Neuronal stem cell (in vitro differentiated cells): ENCODE results near the gene PDE8A.
A peak's percentile ranks its signal among the peaks of the same experiment; 100 is the strongest.

Source experiments
- DNase-seq: peaks from one replicate; pipeline ENCODE4 v3.0.0-alpha.2; 2013; ENCODE audit warnings: low spot score
- H2AFZ ChIP-seq: one replicate; pipeline ENCODE4 v1.6.1; 2013; ENCODE audit warnings: mild to moderate bottlenecking, low read length, inconsistent platforms
- H2AK5ac ChIP-seq: 2 replicates; pipeline ENCODE4 v1.6.1; 2013; ENCODE audit warnings: low read depth, mild to moderate bottlenecking, inconsistent platforms, low read length, moderate library complexity, mixed read lengths
- H2BK120ac ChIP-seq: 2 replicates; pipeline ENCODE4 v1.6.1; 2013; ENCODE audit warnings: low read depth, mild to moderate bottlenecking, inconsistent platforms, low read length, moderate library complexity, mixed read lengths
- H2BK12ac ChIP-seq: one replicate; pipeline ENCODE4 v1.6.1; 2013; ENCODE audit warnings: low read length, inconsistent platforms
- H2BK15ac ChIP-seq: 2 replicates; pipeline ENCODE4 v1.6.1; 2013; ENCODE audit warnings: mild to moderate bottlenecking, low read length, inconsistent platforms, mixed read lengths
- H2BK5ac ChIP-seq: one replicate; pipeline ENCODE4 v1.6.1; 2013; ENCODE audit warnings: inconsistent platforms, mild to moderate bottlenecking, low read length, moderate library complexity
- H3K14ac ChIP-seq: one replicate; pipeline ENCODE4 v1.6.1; 2013; ENCODE audit warnings: low read length, inconsistent platforms
- H3K18ac ChIP-seq: 2 replicates; pipeline ENCODE4 v1.6.1; 2013; ENCODE audit warnings: low read length, inconsistent platforms
- H3K23ac ChIP-seq: 2 replicates; pipeline ENCODE4 v1.6.1; 2013; ENCODE audit warnings: low read depth, mild to moderate bottlenecking, mixed read lengths, low read length, inconsistent platforms; ENCODE audit not compliant: poor library complexity
- H3K27ac ChIP-seq: replicated peaks from 3 replicates; pipeline ENCODE4 v1.5.1; 2013; ENCODE audit warnings: low read length, inconsistent platforms
- H3K27me3 ChIP-seq, 3 experiments: 2 replicates each; pipeline ENCODE4 v1.6.1; 2013; ENCODE audit warnings: low read length in 3 of 3, mild to moderate bottlenecking in 2 of 3, inconsistent platforms in 1 of 3, low read depth in 1 of 3, mixed read lengths in 1 of 3, moderate library complexity in 1 of 3; ENCODE audit not compliant: control insufficient read depth in 3 of 3, insufficient read depth in 3 of 3
- H3K36me3 ChIP-seq, 2 donors: replicated peaks in 1 of 2; 2 replicates each; pipeline ENCODE4 v1.6.1; 2013; ENCODE audit warnings: low read length in 2 of 2; ENCODE audit not compliant: control insufficient read depth in 2 of 2, insufficient read depth in 2 of 2
- H3K4ac ChIP-seq: 2 replicates; pipeline ENCODE4 v1.6.1; 2013; ENCODE audit warnings: inconsistent platforms, mild to moderate bottlenecking, low read length, moderate library complexity
- H3K4me1 ChIP-seq, 2 donors: 1 replicate in 1 of 2; 2 replicates in 1 of 2; pipeline ENCODE4 v1.6.1; 2013; ENCODE audit warnings: low read length in 2 of 2, low read depth in 1 of 2; ENCODE audit not compliant: control insufficient read depth in 2 of 2, insufficient read depth in 1 of 2
- H3K4me2 ChIP-seq: one replicate; pipeline ENCODE4 v1.6.1; 2013; ENCODE audit warnings: mild to moderate bottlenecking, low read length, inconsistent platforms; ENCODE audit not compliant: insufficient read depth, poor library complexity, severe bottlenecking
- H3K4me3 ChIP-seq, 2 donors: 2 replicates each; pipeline ENCODE4 v1.5.1; 2013; ENCODE audit warnings: low read length in 2 of 2, mild to moderate bottlenecking in 2 of 2, inconsistent platforms in 1 of 2, moderate library complexity in 1 of 2
- H3K79me1 ChIP-seq: one replicate; pipeline ENCODE4 v1.6.1; 2013; ENCODE audit warnings: low read depth, mild to moderate bottlenecking, inconsistent platforms, low read length, moderate library complexity
- H3K9ac ChIP-seq: one replicate; pipeline ENCODE4 v1.6.1; 2013; ENCODE audit warnings: mild to moderate bottlenecking, low read depth, low read length, inconsistent platforms; ENCODE audit not compliant: poor library complexity
- H3K9me3 ChIP-seq, 2 donors: replicated peaks in 1 of 2; 2 replicates each; pipeline versions ENCODE3 to v1.6.1; 2013; ENCODE audit warnings: low read length in 2 of 2, mild to moderate bottlenecking in 2 of 2, inconsistent platforms in 1 of 2, low read depth in 1 of 2, mixed read lengths in 1 of 2, moderate library complexity in 1 of 2; ENCODE audit not compliant: control insufficient read depth in 2 of 2, insufficient read depth in 1 of 2
- H4K8ac ChIP-seq: one replicate; pipeline ENCODE4 v1.6.1; 2013; ENCODE audit warnings: low read depth, mild to moderate bottlenecking, inconsistent platforms, low read length, moderate library complexity
- H4K91ac ChIP-seq: one replicate; pipeline ENCODE4 v1.6.1; 2013; ENCODE audit warnings: low read length, low read depth, mild to moderate bottlenecking, inconsistent platforms; ENCODE audit not compliant: poor library complexity
- WGBS, 2 donors: extraction: QIAGEN DNeasy Blood & Tissue Kit; methylation state at CpG; one replicate each; pipeline ENCODE4 v1.1.7; 2013; ENCODE audit warnings: missing lambda C conversion rate in 2 of 2, mixed read lengths in 1 of 2; ENCODE audit not compliant: insufficient read length in 2 of 2, insufficient replicate concordance in 1 of 2; ENCODE audit errors: extremely low coverage in 2 of 2; 5-methylcytosine and 5-hydroxymethylcytosine counted together

Gene PDE8A

GRCh38 chr15:84975871-84976351 lies 5.7 kb upstream of the PDE8A start:
- no peak overlapping the region for H2BK12ac ChIP-seq
- H3K36me3 ChIP-seq: no peaks in the 10 kb centered on the region
- no CpG with 5 or more reads among the region's 5 CpGs for WGBS, 2 donors
- no peak overlapping the region for H3K4ac ChIP-seq
- H2AK5ac ChIP-seq: no peak overlapping the region
- H3K9ac ChIP-seq: no peak overlapping the region
- no peak overlapping the region for H4K91ac ChIP-seq
- H2BK5ac ChIP-seq: no peak overlapping the region
- no peak overlapping the region for H3K4me2 ChIP-seq
- no peak overlapping the region for H3K27ac ChIP-seq
- no peak overlapping the region for H3K4me3 ChIP-seq
- no peak overlapping the region for H2AFZ ChIP-seq
- peaks cover 2 to 8% of the 10 kb centered on the region in 2 donors for H3K4me1 ChIP-seq
- peaks cover 4 to 54% (median 19%) of the 10 kb centered on the region in 3 experiments for H3K27me3 ChIP-seq
- H4K8ac ChIP-seq: no peak overlapping the region
- H3K23ac ChIP-seq: no peak overlapping the region
- H3K9me3 ChIP-seq: no peaks in the 10 kb centered on the region
- no peak for DNase-seq
- no peaks in the 10 kb centered on the region for H3K79me1 ChIP-seq
- no peak overlapping the region for H2BK120ac ChIP-seq
- no peak overlapping the region for H2BK15ac ChIP-seq
- no peak overlapping the region for H3K14ac ChIP-seq
- no peak overlapping the region for H3K18ac ChIP-seq

- Histone ChIP-seq H3K27me3 (peaks cover 8 to 54% (median 25%) of the 10 kb centered on the region in 3 experiments), H3K4me3 (no peak overlapping the region), H3K9me3 (no peaks in the 10 kb centered on the region), H3K23ac (no peak overlapping the region), H3K18ac (no peak overlapping the region), H3K4me2 (no peak overlapping the region), H2BK5ac (no peak overlapping the region), H3K27ac (no peak overlapping the region), H3K14ac (no peak overlapping the region), H3K4ac (no peak overlapping the region), H3K9ac (no peak overlapping the region), H3K36me3 (no peaks in the 10 kb centered on the region), H2BK15ac (no peak overlapping the region), H3K79me1 (no peaks in the 10 kb centered on the region), H2AK5ac (no peak overlapping the region), H2AFZ (no peak overlapping the region), H4K8ac (no peak overlapping the region), H2BK12ac (no peak overlapping the region), H3K4me1 (peaks cover 2 to 8% of the 10 kb centered on the region in 2 donors), H2BK120ac (no peak overlapping the region), H4K91ac (no peak overlapping the region)
- DNase-seq: no peak
- no CpG with 5 or more reads among the region's 10 CpGs for WGBS, 2 donors
Measured at GRCh38 chr15:84976746-84977345, 4.8 kb upstream of the PDE8A start.

DNA sequence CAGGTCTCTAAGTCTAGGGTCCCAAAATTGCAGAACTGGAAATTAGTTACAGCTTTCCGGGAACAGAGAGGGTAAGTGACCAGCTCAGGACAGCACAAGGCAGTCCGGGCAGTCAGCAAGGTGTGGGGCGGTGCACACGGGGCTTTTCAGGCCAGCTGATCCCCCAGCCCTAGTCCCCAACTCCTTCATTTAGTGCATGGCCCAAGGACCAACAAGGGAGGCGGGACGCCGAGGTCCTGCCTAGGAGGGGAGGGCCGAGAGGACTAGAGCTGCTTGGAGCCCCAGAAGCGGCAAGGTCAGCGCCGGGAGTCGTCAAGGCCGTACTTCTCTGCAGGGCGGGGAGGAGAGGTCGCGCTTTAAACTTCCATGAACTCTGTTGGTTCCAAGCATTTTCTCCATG lies 2.0 kb upstream of the PDE8A start:
- Histone ChIP-seq H3K23ac (peak overlapping the region; percentile 10), H3K79me1 (no peaks in the 10 kb centered on the region), H3K4ac (no peak overlapping the region), H3K27me3 (peaks cover 14 to 45% (median 40%) of the 10 kb centered on the region in 3 experiments), H2AK5ac (no peak overlapping the region), H2BK12ac (no peak overlapping the region), H3K4me3 (peak overlapping the region in 1 of 2 donors; percentile 84), H3K4me1 (peaks cover 2 to 5% of the 10 kb centered on the region in 2 donors), H3K36me3 (no peaks in the 10 kb centered on the region), H2AFZ (peak overlapping the region; percentile 100), H3K9ac (no peak overlapping the region), H2BK120ac (no peak overlapping the region), H2BK15ac (no peak overlapping the region), H3K9me3 (no peaks in the 10 kb centered on the region), H3K18ac (no peak overlapping the region), H3K14ac (no peak overlapping the region), H4K91ac (no peak overlapping the region), H3K27ac (no peak overlapping the region), H2BK5ac (no peak overlapping the region), H3K4me2 (peak overlapping the region; percentile 37), H4K8ac (no peak overlapping the region)
- no CpG with 5 or more reads among the region's 16 CpGs for WGBS, 2 donors
- no peak for DNase-seq

- Histone ChIP-seq H3K14ac (peak overlapping the region; percentile 86), H3K36me3 (no peaks in the 10 kb centered on the region), H3K9ac (peak overlapping the region; percentile 78), H2BK15ac (peak overlapping the region; percentile 21), H3K4me3 (peak overlapping the region; percentile 84 to 90), H3K18ac (peak overlapping the region; percentile 91), H2AK5ac (peak overlapping the region; percentile 32), H3K23ac (peak overlapping the region; percentile 71), H3K4me1 (peaks cover 2 to 5% of the 10 kb centered on the region in 2 donors), H3K4ac (no peak overlapping the region), H2BK12ac (peak overlapping the region; percentile 41), H2BK5ac (peak overlapping the region; percentile 83), H3K9me3 (no peaks in the 10 kb centered on the region), H4K91ac (no peak overlapping the region), H3K27ac (peak overlapping the region; percentile 27), H3K27me3 (peaks cover 14 to 45% (median 36%) of the 10 kb centered on the region in 3 experiments), H3K4me2 (peak overlapping the region; percentile 99), H4K8ac (no peak overlapping the region), H2AFZ (peak overlapping the region; percentile 100), H2BK120ac (no peak overlapping the region), H3K79me1 (no peaks in the 10 kb centered on the region)
- no CpG with 5 or more reads among the region's 66 CpGs for WGBS, 2 donors
- DNase-seq: peak; percentile 77
Measured at GRCh38 chr15:84980196-84981053, 1.2 kb upstream of the PDE8A start.
